DMS79 treated with DMSO at 0.1 percent for 48 hours (cell line): ENCODE measurements around the gene HOXC13.

Experiments used
- DNase-seq: peaks from one replicate; lab custom pipeline; 2025; lab: John Stamatoyannopoulos, UW

Gene HOXC13

GRCh38 chr12:53939141-53940108 is 794 bp downstream of the HOXC13 start:
- peak; percentile 2 for DNase-seq

DNA sequence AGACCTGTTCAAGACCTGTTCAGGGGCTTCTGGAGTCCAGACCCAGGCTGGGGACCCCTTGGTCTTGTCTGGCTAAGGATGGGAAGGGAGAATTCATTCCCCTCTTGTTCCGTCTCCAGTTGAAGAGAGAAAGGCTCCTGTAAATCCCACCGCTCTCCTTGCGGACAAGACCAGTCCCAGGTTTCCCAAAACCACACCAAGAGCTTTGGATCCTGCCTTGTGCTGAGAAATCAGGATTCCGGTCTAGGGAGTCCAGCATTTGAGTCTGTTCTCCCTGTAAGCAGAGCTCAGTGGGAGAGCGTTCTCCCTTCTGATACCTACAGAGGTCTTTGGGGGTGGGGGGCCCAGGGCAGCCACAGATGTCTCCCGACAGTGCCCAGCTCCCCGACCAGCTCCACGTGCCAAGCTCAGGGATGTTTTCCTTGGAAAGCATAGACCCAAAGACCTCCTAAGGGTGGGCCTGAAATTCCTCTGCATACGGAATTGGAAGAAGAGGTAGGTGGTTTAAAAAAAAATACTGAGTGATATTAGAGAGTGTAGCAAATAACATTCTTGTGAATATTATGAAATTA is 1.9 kb downstream of the HOXC13 start:
- no peak for DNase-seq

- no peak for DNase-seq
These were observed 2.6 kb downstream of the HOXC13 start for GRCh38 chr12:53941187-53941586.

DNA sequence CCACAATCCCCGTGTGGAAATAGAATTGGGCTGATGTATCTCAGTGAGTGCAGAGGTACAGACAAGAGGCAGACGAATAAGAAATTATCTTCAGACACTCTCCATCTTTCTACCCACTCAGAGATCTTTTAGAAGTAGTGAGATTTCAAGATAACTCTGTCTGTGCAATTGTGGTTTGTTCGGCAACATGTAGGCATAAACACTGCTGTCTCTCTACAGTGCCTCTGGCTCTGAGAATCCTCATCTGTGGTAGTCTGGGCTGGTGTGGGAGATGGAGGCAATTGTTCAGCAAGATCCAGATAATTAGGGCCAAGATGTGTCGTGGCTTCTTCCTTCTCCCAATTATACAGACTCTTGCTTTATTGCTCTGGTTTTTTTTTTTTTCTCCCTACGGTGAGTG is 3.1 kb downstream of the HOXC13 start:
- no peak for DNase-seq

DNA sequence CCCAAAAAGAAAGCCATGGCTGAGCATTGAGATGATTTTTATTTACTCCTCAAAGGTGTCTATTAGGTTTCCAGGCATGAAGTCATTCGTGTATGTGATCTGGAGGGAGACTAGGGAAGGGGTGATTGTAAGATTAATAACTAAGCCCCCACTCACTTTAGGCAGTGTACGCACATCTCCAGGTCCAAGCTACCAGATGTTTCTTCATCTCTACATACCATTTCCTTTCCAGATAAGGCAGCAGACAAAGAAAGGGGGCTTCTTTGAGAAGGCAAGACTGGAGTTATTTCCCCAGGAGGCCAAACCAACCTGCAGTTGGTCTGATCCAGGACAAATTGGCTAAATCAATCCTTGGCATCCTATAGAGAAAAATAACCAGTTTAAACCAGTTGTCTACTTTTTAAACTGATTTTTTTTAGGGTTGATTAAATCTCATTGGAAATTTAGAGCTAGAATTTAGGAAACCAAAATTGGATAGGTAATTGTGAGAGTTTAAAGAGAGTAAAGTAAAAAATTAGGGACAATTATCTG is 3.9 kb downstream of the HOXC13 start:
- DNase-seq: no peak

DNA sequence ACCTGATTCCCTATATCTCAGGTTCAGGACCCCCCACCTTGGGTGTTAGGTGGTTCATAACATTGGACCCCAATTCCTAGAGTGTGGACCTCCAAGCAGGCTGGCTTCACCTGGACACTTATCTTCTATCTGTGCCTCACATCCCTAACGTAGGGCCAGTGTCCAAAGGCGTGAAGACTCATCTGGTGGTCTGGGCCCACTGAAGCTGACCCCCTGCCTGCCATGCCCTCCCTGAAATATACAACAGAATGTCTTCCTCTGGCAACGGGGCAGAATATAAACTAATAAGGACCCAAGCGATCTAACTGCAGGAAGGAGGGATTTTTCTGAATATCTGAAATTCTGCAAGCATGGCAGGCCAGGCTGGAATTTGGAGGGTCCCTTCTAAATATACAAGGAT is 5.6 kb downstream of the HOXC13 start:
- DNase-seq: no peak

- no peak for DNase-seq
These were observed 6.5 kb downstream of the HOXC13 start for GRCh38 chr12:53944907-53945847.

GRCh38 chr12:53947743-53948142 is 9.1 kb downstream of the HOXC13 start:
- no peak for DNase-seq

DNA sequence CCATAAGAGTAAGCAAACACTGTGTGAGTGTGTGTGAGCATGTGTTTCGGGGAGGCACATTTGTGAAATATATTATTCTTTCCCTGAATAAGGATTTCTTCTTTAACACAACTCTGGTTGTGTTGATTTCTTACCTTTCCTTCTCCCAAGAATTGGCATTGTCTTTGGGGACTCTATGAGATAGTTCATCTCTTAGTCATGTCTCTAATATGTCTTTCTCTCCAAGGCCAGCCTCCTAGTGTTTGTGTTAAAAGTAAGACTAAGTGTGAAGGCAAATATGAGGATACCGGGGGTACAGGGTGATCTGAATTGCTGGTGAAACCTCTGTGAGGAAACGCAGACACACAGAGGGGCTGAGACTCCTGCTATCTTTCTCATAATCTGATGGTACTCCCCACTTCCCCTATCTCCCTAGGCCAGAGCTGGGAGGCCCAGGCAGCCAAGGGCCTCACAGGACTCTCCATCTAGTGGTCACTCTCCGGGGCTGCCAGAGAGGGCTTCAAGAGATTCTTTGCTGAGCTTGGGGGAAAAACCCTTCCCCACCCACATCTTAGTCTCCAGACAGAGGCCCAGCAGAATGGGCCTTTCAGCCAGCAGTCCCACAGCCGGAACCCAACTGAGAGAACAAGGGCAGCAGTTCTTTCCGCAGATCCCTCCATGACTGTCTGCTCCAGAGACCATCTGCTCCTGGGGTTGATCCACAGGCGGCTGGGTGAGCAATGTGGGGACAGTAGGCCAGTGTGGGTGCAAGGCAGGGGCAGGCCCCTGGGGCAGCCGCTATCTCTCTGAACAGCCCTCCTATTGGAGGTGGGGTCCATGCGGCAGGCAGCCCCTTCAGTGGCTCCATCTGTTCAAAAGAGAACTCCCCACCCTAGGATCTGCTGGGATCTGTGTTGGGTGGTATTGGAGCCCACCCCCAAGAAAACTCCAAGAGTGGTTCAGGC is 10.3 kb downstream of the HOXC13 start:
- no peak for DNase-seq

- DNase-seq: peak; percentile 33
These were observed 11.2 kb downstream of the HOXC13 start for GRCh38 chr12:53949631-53950436.

- DNase-seq: peak; percentile 5
These were observed 11.8 kb downstream of the HOXC13 start for GRCh38 chr12:53950437-53950773.

GRCh38 chr12:53950789-53951576 is 12.4 kb downstream of the HOXC13 start:
- no peak for DNase-seq

- no peak for DNase-seq
These were observed 13.1 kb downstream of the HOXC13 start for GRCh38 chr12:53951577-53952334.

- DNase-seq: no peak
These were observed 13.7 kb downstream of the HOXC13 start for GRCh38 chr12:53952335-53952694.

GRCh38 chr12:53952871-53953734 is 14.5 kb downstream of the HOXC13 start:
- no peak for DNase-seq

- DNase-seq: no peak
These were observed 15.4 kb downstream of the HOXC13 start for GRCh38 chr12:53953831-53954693.

- no peak for DNase-seq
These were observed 16.0 kb downstream of the HOXC13 start, which contains the start of gene HOXC12 for GRCh38 chr12:53954694-53955035. HOXC12 (plus strand) TSS chr12:53954903; CDS start chr12:53954930, 27 bp downstream.
